ENCODE results near the gene EXOC5.

EXOC5 gene

GRCh38 chr14:57153286-57153685 is 115.4 kb downstream of the EXOC5 start:
- ChIA-PET CTCF (no interaction called here), POLR2A (no interaction called here)
- DNase-seq (ENCODE audit: extremely low spot score): no peak
- TF ChIP-seq CTCF (IDR thresholded peaks at IDR 0.05; ENCODE audit: control extremely low read depth, extremely low read depth, low read depth, missing control alignments): no peak

Data from GM10248 (cell line).